ENCODE data around the gene TBL3. TPM values are rescaled to one million over a fixed set of nuclear protein-coding genes. Genes with fewer than 3 reads are reported as not detected.

TBL3 gene
- total and polyA plus RNA-seq, 4 donors, result 23.9 to 58.8 (median 44.1) TPM

- H3K27ac ChIP-seq (ENCODE audit: low read depth in 1 of 2, low read length in 1 of 2), result peak overlapping the region in 1 of 2 donors; percentile 12
- no peak overlapping the region for H3K4me3 ChIP-seq
- 87 to 93% methylated on average over 14 of the region's 14 CpGs for WGBS, 2 donors
- H3K36me3 ChIP-seq (ENCODE audit: control insufficient read depth in 4 of 4, insufficient read depth in 4 of 4, low read length in 4 of 4), result peaks cover 0 to 8% (median 0%) of the 10 kb centered on the region in 4 donors
- DNase-seq (no peak), ATAC-seq (ENCODE audit: insufficient read depth, low FRiP score) (no peak)
- H3K9me3 ChIP-seq (ENCODE audit: control insufficient read depth in 4 of 4, insufficient read depth in 3 of 4, low read length in 3 of 4), result no peaks in the 10 kb centered on the region
- H3K9ac ChIP-seq (ENCODE audit: insufficient read depth in 1 of 2, low read length in 2 of 2), result no peak overlapping the region
- TF ChIP-seq CTCF (IDR thresholded peaks at IDR 0.05; ENCODE audit: control extremely low read depth, extremely low read depth), result no peak
- H3K4me1 ChIP-seq (ENCODE audit: control insufficient read depth in 5 of 5, insufficient read depth in 5 of 5, low read length in 5 of 5), result peaks cover 0 to 44% (median 22%) of the 10 kb centered on the region in 5 donors
- peaks cover 0 to 4% (median 1%) of the 10 kb centered on the region in 3 donors for H3K27me3 ChIP-seq (ENCODE audit: control insufficient read depth in 3 of 3, insufficient read depth in 3 of 3, low read length in 2 of 3)
Measured at GRCh38 chr16:2025251-2025650, 53.4 kb downstream of the TBL3 start.

DNA sequence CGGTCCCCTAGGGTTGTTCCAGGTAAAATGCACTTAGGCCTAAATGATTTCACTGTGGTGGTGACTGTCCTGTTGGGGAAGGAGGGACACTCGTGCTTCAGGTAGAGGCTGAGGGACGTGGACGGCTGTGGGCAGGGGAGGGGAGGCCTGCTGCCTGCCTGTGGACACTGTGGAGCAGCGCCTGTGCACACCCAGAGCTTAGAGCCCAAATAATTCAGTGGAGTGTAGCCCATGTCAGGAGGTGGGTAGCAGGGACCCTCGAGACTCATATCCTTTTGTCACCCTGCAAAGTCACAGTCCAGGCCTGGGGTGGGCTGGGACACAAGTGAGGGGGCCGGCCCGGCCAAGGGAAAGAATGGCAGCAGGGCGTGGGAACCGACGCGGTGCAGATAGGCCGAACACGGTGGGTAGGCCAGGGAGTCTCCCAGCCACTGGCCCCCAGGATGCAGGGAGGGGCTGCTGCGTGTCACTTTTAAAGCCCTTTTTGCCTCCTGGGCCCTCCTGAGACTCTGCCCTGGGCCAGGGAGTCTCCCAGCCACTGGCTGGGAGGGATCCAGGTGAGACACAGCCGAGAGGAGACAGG is 54.1 kb downstream of the TBL3 start:
- Histone ChIP-seq H3K4me1 (ENCODE audit: control insufficient read depth in 5 of 5, insufficient read depth in 5 of 5, low read length in 5 of 5) (peaks cover 0 to 42% (median 22%) of the 10 kb centered on the region in 5 donors), H3K4me3 (peak overlapping the region; percentile 48)
- 71 to 76% methylated on average over 16 of the region's 16 CpGs for WGBS, 2 donors

GRCh38 chr16:2026461-2027023 is 54.7 kb downstream of the TBL3 start, which contains the start of gene NHERF2:
Gene NHERF2, plus strand, starts transcription at chr16:2026902. Its CDS starts 104 bp downstream, at chr16:2027006.
- Histone ChIP-seq H3K27me3 (ENCODE audit: control insufficient read depth in 3 of 3, insufficient read depth in 3 of 3, low read length in 2 of 3) (no peaks in the 10 kb centered on the region), H3K4me3 (peak within 1 kb of the TSS; percentile 54), H3K9ac (ENCODE audit: insufficient read depth in 1 of 2, low read length in 2 of 2) (no peak within 1 kb of the TSS), H3K27ac (ENCODE audit: low read depth in 1 of 2, low read length in 1 of 2) (peak within 1 kb of the TSS; percentile 80 to 82), H3K36me3 (ENCODE audit: control insufficient read depth in 4 of 4, insufficient read depth in 4 of 4, low read length in 4 of 4) (peaks cover 0 to 12% (median 0%) of the 10 kb centered on the region in 4 donors), H3K9me3 (ENCODE audit: control insufficient read depth in 4 of 4, insufficient read depth in 3 of 4, low read length in 3 of 4) (no peaks in the 10 kb centered on the region), H3K4me1 (ENCODE audit: control insufficient read depth in 5 of 5, insufficient read depth in 5 of 5, low read length in 5 of 5) (peaks cover 0 to 42% (median 22%) of the 10 kb centered on the region in 5 donors)
- peak in 2 of 3 donors; percentile 45 to 57 for DNase-seq
- ATAC-seq (ENCODE audit: insufficient read depth, low FRiP score), result no peak
- 6 to 31% methylated on average over 19 to 59 of the region's 59 CpGs for WGBS, 2 donors
- no peak for TF ChIP-seq CTCF (IDR thresholded peaks at IDR 0.05; ENCODE audit: control extremely low read depth, extremely low read depth)

More for the DNA sequence above, 54.1 kb downstream of the TBL3 start:
- no peak for DNase-seq
- Histone ChIP-seq H3K27ac (ENCODE audit: low read depth in 1 of 2, low read length in 1 of 2) (peak overlapping the region; percentile 22 to 69), H3K9me3 (ENCODE audit: control insufficient read depth in 4 of 4, insufficient read depth in 3 of 4, low read length in 3 of 4) (no peaks in the 10 kb centered on the region), H3K36me3 (ENCODE audit: control insufficient read depth in 4 of 4, insufficient read depth in 4 of 4, low read length in 4 of 4) (peaks cover 0 to 10% (median 0%) of the 10 kb centered on the region in 4 donors), H3K9ac (ENCODE audit: insufficient read depth in 1 of 2, low read length in 2 of 2) (no peak overlapping the region), H3K27me3 (ENCODE audit: control insufficient read depth in 3 of 3, insufficient read depth in 3 of 3, low read length in 2 of 3) (peaks cover 0 to under 1% (median 0%) of the 10 kb centered on the region in 3 donors)
- no peak for TF ChIP-seq CTCF (IDR thresholded peaks at IDR 0.05; ENCODE audit: control extremely low read depth, extremely low read depth)
- ATAC-seq (ENCODE audit: insufficient read depth, low FRiP score), result no peak
